Liver (tissue), 9 donors: ENCODE data around the gene KRTAP10-8. TPM values are rescaled to one million over a fixed set of nuclear protein-coding genes. Genes with fewer than 3 reads are reported as not detected.

Source experiments
- DNase-seq: peaks from one replicate; pipeline ENCODE4 v3.0.0-alpha.2; 2017; ENCODE audit warnings: low spot score
- H3K27ac ChIP-seq, 2 donors: one replicate each; pipeline ENCODE4 v1.7.0; 2013; ENCODE audit warnings: inconsistent platforms in 2 of 2, low read length in 2 of 2, control low read depth in 1 of 2, low read depth in 1 of 2, mild to moderate bottlenecking in 1 of 2
- H3K27me3 ChIP-seq, 4 donors: one replicate each; pipeline versions ENCODE4 v1.6.1 to v1.7.0; 2013; ENCODE audit warnings: low read length in 3 of 4, inconsistent platforms in 1 of 4, mild to moderate bottlenecking in 1 of 4, moderate library complexity in 1 of 4; ENCODE audit not compliant: control insufficient read depth in 4 of 4, insufficient read depth in 4 of 4
- H3K36me3 ChIP-seq, 4 donors: one replicate each; pipeline versions ENCODE4 v1.6.1 to v1.7.0; 2013; ENCODE audit warnings: low read length in 3 of 4, mild to moderate bottlenecking in 3 of 4, low read depth in 1 of 4, moderate library complexity in 1 of 4; ENCODE audit not compliant: control insufficient read depth in 4 of 4, insufficient read depth in 3 of 4
- H3K4me1 ChIP-seq, 4 donors: one replicate each; pipeline versions ENCODE4 v1.6.1 to v1.7.0; 2013; ENCODE audit warnings: low read length in 3 of 4, mild to moderate bottlenecking in 3 of 4, moderate library complexity in 1 of 4; ENCODE audit not compliant: control insufficient read depth in 4 of 4, insufficient read depth in 4 of 4
- H3K4me3 ChIP-seq, 3 donors: one replicate each; pipeline versions ENCODE4 v1.6.1 to v1.7.0; 2013; ENCODE audit warnings: low read length in 3 of 3, control low read depth in 1 of 3, low read depth in 1 of 3, mild to moderate bottlenecking in 1 of 3
- H3K9ac ChIP-seq, 2 donors: one replicate each; pipeline ENCODE4 v1.7.0; 2013; ENCODE audit warnings: low read length in 2 of 2, mild to moderate bottlenecking in 2 of 2, moderate library complexity in 2 of 2, control low read depth in 1 of 2, low read depth in 1 of 2
- H3K9me3 ChIP-seq, 4 donors: one replicate each; pipeline versions ENCODE4 v1.6.1 to v1.7.0; 2013; ENCODE audit warnings: low read length in 3 of 4; ENCODE audit not compliant: control insufficient read depth in 4 of 4
- EGR1 ChIP-seq, 2 donors: IDR thresholded peaks; 2 replicates each; pipeline ENCODE4 v1.6.1; 2016 to 2018; ENCODE audit warnings: antibody characterized with exemption in 2 of 2, low read depth in 2 of 2
- FOXA1 ChIP-seq: IDR thresholded peaks from 2 replicates; pipeline ENCODE4 v1.6.1; 2016; ENCODE audit warnings: antibody characterized with exemption
- FOXA2 ChIP-seq: IDR thresholded peaks from 2 replicates; pipeline ENCODE4 v1.6.1; 2016; ENCODE audit warnings: antibody characterized with exemption
- GABPA ChIP-seq, 2 donors: IDR thresholded peaks in 1 of 2; conservative IDR thresholded peaks in 1 of 2; 2 replicates each; pipeline ENCODE4 v1.6.1; 2016; ENCODE audit warnings: antibody characterized with exemption in 2 of 2, mild to moderate bottlenecking in 1 of 2, moderate library complexity in 1 of 2
- HNF4A ChIP-seq, 2 donors: conservative IDR thresholded peaks; 2 replicates each; pipeline ENCODE4 v1.6.1; 2016; ENCODE audit warnings: antibody characterized with exemption in 2 of 2, mild to moderate bottlenecking in 2 of 2
- HNF4G ChIP-seq: IDR thresholded peaks from 2 replicates; pipeline ENCODE4 v1.6.1; 2016; ENCODE audit warnings: antibody characterized with exemption
- JUND ChIP-seq, 2 donors: IDR thresholded peaks; 2 replicates each; pipeline ENCODE4 v1.6.1; 2016; ENCODE audit warnings: antibody characterized with exemption in 2 of 2
- NR2F2 ChIP-seq: IDR thresholded peaks from 2 replicates; pipeline ENCODE4 v1.6.1; 2016; ENCODE audit warnings: antibody characterized with exemption
- RAD21 ChIP-seq, 2 donors: IDR thresholded peaks; 2 replicates each; pipeline ENCODE4 v1.6.1; 2016; ENCODE audit warnings: antibody characterized with exemption in 2 of 2, mild to moderate bottlenecking in 2 of 2
- RXRA ChIP-seq, 2 donors: IDR thresholded peaks; 2 replicates each; pipeline ENCODE4 v1.6.1; 2017 to 2018; ENCODE audit warnings: antibody characterized with exemption in 2 of 2, mild to moderate bottlenecking in 1 of 2
- SP1 ChIP-seq: IDR thresholded peaks from 2 replicates; pipeline ENCODE4 v1.6.1; 2018; ENCODE audit warnings: antibody characterized with exemption, mild to moderate bottlenecking
- TAF1 ChIP-seq: conservative IDR thresholded peaks from 2 replicates; pipeline ENCODE4 v1.6.1; 2016; ENCODE audit warnings: antibody characterized with exemption, mild to moderate bottlenecking
- YY1 ChIP-seq: IDR thresholded peaks from 2 replicates; pipeline ENCODE4 v1.6.1; 2016; ENCODE audit warnings: antibody characterized with exemption, mild to moderate bottlenecking
- WGBS: extraction: QIAGEN DNeasy Blood & Tissue Kit; methylation state at CpG from one replicate; pipeline ENCODE4 v1.1.7; 2013; 5-methylcytosine and 5-hydroxymethylcytosine counted together
- polyA plus RNA-seq, 2 donors: library from polyadenylated mRNA; stranded (reverse) in 1 of 2; unstranded in 1 of 2; fragments of 200-250 nt in 1 of 2; fragments of >200 nt in 1 of 2; fragmentation: Nextera tagmentation in 1 of 2; extraction: Ambion mirVana in 1 of 2; gene quantifications; one replicate each; pipeline versions ENCODE4 v1.2.1 to v1.2.3, GENCODE V29; 2013 to 2015
- total RNA-seq, 2 donors: library from RNA; depleted of rRNA; stranded (reverse); fragments of >200 nt; gene quantifications; one replicate each; pipeline ENCODE4 v1.2.3, GENCODE V29; 2014
- TF ChIP-seq, protein P1 (sequence below): IDR thresholded peaks from 2 replicates; pipeline ENCODE4 v1.6.1; 2016; ENCODE audit warnings: antibody characterized with exemption, mild to moderate bottlenecking
- TF ChIP-seq, protein P2 (sequence below): fragments of 150-350 bp; IDR thresholded peaks from 2 replicates; pipeline ENCODE4 v1.5.1; 2017; ENCODE audit warnings: improper control_type of control experiment, low read depth, low read length; ENCODE audit not compliant: missing input control
- TF ChIP-seq, protein P3 (sequence below): IDR thresholded peaks from 2 replicates; pipeline ENCODE4 v1.6.1; 2016; ENCODE audit warnings: antibody characterized with exemption
- TF ChIP-seq, protein P4 (sequence below): IDR thresholded peaks from 2 replicates; pipeline ENCODE4 v1.6.1; 2016; ENCODE audit warnings: antibody characterized with exemption
- TF ChIP-seq, protein P5 (sequence below): IDR thresholded peaks from 2 replicates; pipeline ENCODE4 v1.6.1; 2016; ENCODE audit warnings: antibody characterized with exemption
- donor health status: healthy.
- donor health status: healthy.
- donor health status: healthy.
- donor health status: healthy.
- donor health status: healthy.

Gene KRTAP10-8
- total and polyA plus RNA-seq, 4 donors, result not detected

DNA sequence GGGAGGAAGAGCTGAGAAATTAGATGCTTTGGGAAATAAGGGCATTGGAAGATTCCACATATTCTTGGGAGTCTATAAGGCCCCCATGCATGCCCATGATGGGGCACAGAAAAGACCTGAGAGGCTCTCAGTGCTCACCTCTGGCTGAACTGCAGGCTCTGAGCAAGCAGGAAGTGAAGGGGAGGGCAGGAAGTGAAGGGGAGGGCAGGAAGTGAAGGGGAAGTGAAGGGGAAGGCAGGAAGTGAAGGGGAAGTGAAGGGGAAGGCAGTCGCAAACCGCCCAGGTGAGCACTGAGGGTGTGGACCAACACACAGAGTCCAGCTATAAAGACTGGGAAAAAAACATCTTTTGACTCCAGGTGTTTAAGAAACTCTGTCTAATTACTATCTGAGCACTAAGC lies 18.6 kb downstream of the KRTAP10-8 start:
- no peak for DNase-seq

More for the DNA sequence above, 18.6 kb downstream of the KRTAP10-8 start:
- H3K4me1 ChIP-seq, result no peaks in the 10 kb centered on the region
- no peaks in the 10 kb centered on the region for H3K27me3 ChIP-seq
- H3K4me3 ChIP-seq, result no peak overlapping the region
- no peaks in the 10 kb centered on the region for H3K36me3 ChIP-seq
- H3K9me3 ChIP-seq, result peaks cover 0 to 12% (median 5%) of the 10 kb centered on the region in 4 donors
- no peak overlapping the region for H3K9ac ChIP-seq
- TF ChIP-seq FOXA2 (no peak), RAD21 (IDR thresholded peaks at IDR 0.05) (no peak), TAF1 (no peak), EGR1 (IDR thresholded peaks at IDR 0.05; ENCODE audit: low read depth in 2 of 2) (no peak), YY1 (no peak), JUND (IDR thresholded peaks at IDR 0.05) (no peak), RXRA (IDR thresholded peaks at IDR 0.05) (no peak), NR2F2 (no peak), GABPA (IDR thresholded peaks at IDR 0.05 in 1 of 2, conservative IDR thresholded peaks at IDR 0.05 in 1 of 2) (no peak), FOXA1 (no peak), SP1 (no peak), HNF4A (conservative IDR thresholded peaks at IDR 0.05) (no peak), HNF4G (no peak)
- TF ChIP-seq, protein P1, sequence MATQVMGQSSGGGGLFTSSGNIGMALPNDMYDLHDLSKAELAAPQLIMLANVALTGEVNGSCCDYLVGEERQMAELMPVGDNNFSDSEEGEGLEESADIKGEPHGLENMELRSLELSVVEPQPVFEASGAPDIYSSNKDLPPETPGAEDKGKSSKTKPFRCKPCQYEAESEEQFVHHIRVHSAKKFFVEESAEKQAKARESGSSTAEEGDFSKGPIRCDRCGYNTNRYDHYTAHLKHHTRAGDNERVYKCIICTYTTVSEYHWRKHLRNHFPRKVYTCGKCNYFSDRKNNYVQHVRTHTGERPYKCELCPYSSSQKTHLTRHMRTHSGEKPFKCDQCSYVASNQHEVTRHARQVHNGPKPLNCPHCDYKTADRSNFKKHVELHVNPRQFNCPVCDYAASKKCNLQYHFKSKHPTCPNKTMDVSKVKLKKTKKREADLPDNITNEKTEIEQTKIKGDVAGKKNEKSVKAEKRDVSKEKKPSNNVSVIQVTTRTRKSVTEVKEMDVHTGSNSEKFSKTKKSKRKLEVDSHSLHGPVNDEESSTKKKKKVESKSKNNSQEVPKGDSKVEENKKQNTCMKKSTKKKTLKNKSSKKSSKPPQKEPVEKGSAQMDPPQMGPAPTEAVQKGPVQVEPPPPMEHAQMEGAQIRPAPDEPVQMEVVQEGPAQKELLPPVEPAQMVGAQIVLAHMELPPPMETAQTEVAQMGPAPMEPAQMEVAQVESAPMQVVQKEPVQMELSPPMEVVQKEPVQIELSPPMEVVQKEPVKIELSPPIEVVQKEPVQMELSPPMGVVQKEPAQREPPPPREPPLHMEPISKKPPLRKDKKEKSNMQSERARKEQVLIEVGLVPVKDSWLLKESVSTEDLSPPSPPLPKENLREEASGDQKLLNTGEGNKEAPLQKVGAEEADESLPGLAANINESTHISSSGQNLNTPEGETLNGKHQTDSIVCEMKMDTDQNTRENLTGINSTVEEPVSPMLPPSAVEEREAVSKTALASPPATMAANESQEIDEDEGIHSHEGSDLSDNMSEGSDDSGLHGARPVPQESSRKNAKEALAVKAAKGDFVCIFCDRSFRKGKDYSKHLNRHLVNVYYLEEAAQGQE, result no peak
- TF ChIP-seq, protein P2, sequence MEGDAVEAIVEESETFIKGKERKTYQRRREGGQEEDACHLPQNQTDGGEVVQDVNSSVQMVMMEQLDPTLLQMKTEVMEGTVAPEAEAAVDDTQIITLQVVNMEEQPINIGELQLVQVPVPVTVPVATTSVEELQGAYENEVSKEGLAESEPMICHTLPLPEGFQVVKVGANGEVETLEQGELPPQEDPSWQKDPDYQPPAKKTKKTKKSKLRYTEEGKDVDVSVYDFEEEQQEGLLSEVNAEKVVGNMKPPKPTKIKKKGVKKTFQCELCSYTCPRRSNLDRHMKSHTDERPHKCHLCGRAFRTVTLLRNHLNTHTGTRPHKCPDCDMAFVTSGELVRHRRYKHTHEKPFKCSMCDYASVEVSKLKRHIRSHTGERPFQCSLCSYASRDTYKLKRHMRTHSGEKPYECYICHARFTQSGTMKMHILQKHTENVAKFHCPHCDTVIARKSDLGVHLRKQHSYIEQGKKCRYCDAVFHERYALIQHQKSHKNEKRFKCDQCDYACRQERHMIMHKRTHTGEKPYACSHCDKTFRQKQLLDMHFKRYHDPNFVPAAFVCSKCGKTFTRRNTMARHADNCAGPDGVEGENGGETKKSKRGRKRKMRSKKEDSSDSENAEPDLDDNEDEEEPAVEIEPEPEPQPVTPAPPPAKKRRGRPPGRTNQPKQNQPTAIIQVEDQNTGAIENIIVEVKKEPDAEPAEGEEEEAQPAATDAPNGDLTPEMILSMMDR, result no peak
- TF ChIP-seq, protein P3, sequence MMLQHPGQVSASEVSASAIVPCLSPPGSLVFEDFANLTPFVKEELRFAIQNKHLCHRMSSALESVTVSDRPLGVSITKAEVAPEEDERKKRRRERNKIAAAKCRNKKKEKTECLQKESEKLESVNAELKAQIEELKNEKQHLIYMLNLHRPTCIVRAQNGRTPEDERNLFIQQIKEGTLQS, result no peak
- TF ChIP-seq, protein P4, sequence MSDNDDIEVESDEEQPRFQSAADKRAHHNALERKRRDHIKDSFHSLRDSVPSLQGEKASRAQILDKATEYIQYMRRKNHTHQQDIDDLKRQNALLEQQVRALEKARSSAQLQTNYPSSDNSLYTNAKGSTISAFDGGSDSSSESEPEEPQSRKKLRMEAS, result no peak
- TF ChIP-seq, protein P5, sequence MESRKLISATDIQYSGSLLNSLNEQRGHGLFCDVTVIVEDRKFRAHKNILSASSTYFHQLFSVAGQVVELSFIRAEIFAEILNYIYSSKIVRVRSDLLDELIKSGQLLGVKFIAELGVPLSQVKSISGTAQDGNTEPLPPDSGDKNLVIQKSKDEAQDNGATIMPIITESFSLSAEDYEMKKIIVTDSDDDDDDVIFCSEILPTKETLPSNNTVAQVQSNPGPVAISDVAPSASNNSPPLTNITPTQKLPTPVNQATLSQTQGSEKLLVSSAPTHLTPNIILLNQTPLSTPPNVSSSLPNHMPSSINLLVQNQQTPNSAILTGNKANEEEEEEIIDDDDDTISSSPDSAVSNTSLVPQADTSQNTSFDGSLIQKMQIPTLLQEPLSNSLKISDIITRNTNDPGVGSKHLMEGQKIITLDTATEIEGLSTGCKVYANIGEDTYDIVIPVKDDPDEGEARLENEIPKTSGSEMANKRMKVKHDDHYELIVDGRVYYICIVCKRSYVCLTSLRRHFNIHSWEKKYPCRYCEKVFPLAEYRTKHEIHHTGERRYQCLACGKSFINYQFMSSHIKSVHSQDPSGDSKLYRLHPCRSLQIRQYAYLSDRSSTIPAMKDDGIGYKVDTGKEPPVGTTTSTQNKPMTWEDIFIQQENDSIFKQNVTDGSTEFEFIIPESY, result no peak
- H3K27ac ChIP-seq, result no peak overlapping the region
- 80% methylated on average over 2 of the region's 2 CpGs for WGBS
